T-helper 1 cell treated with Interleukin-12 subunit alpha and Interleukin-12 subunit beta and Interleukin-4 antibody, amounts not matched to agents 30 ng/mL and 1 ng/mL, for 36 hours (primary cell): ENCODE results near the gene ACTN1. TPM values are rescaled to one million over a fixed set of nuclear protein-coding genes. Genes with fewer than 3 reads are reported as not detected.

Source experiments
- intact Hi-C: fragments of 100-400 bp; cut with micrococcal nuclease; formaldehyde crosslinking; loops from one replicate; pipeline ENCODE4 v1.15.1; 2024
- total RNA-seq: library from RNA; stranded (reverse); gene quantifications from 2 replicates; pipeline ENCODE4 v1.2.3, GENCODE V29; 2022

ACTN1 gene
- total RNA-seq, 1 donor from 2014 or later: 23.2 TPM

GRCh38 chr14:68841016-68841809, 137.9 kb downstream of the ACTN1 start:
- intact Hi-C loops: loop anchor here (10.0 kb wide), 1 partner anchor 756 kb away; no protein-coding TSS in a partner anchor

GRCh38 chr14:68840454-68840853, 138.6 kb downstream of the ACTN1 start:
- intact Hi-C loops: loop anchor here (10.0 kb wide), 1 partner anchor 756 kb away; no protein-coding TSS in a partner anchor

GRCh38 chr14:68836082-68836481, 143.0 kb downstream of the ACTN1 start:
- intact Hi-C loops: no loop called here

GRCh38 chr14:68834816-68835215, 144.3 kb downstream of the ACTN1 start:
- intact Hi-C loops: loop anchor here (5.0 kb wide), 1 partner anchor 1408 kb away; no protein-coding TSS in a partner anchor

- intact Hi-C loops: no loop called here
Measured at GRCh38 chr14:68828698-68829097, 150.4 kb downstream of the ACTN1 start.

- intact Hi-C loops: loop anchor here (2.0 kb wide), 1 partner anchor 891 kb away; no protein-coding TSS in a partner anchor
Measured at GRCh38 chr14:68825729-68826128, 153.4 kb downstream of the ACTN1 start.

GRCh38 chr14:68824517-68825347, 154.4 kb downstream of the ACTN1 start:
- intact Hi-C loops: loop anchor here (2.0 kb wide), 1 partner anchor 890 kb away; no protein-coding TSS in a partner anchor

- intact Hi-C loops: loop anchor here (2.0 kb wide), 1 partner anchor 889 kb away; no protein-coding TSS in a partner anchor
Measured at GRCh38 chr14:68824207-68824516, 154.9 kb downstream of the ACTN1 start.

Other genes with a start within 250 kb of the ACTN1 start
- 85.1 and 88.0 TPM in 2 replicates for gene ZFP36L1, start 186.2 kb downstream of the ACTN1 start, total RNA-seq
- gene DCAF5, start 173.8 kb upstream of the ACTN1 start, total RNA-seq: 45.7 and 49.5 TPM in 2 replicates
- 6.1 TPM in 2 replicates for gene EXD2, start 212.2 kb upstream of the ACTN1 start, total RNA-seq